ENCODE data around the gene BRSK2. TPM values are rescaled to one million over a fixed set of nuclear protein-coding genes. Genes with fewer than 3 reads are reported as not detected.
"Not testable (repeated sequence)": the region's sequence is repeated elsewhere in the genome, so short reads cannot be mapped to it uniquely, and the experiment has no call there.

BRSK2 gene
- total and polyA plus RNA-seq, 2 of the 4 experiments (the other 2 are of a cell fraction) = 0.18 to 0.62 TPM

DNA sequence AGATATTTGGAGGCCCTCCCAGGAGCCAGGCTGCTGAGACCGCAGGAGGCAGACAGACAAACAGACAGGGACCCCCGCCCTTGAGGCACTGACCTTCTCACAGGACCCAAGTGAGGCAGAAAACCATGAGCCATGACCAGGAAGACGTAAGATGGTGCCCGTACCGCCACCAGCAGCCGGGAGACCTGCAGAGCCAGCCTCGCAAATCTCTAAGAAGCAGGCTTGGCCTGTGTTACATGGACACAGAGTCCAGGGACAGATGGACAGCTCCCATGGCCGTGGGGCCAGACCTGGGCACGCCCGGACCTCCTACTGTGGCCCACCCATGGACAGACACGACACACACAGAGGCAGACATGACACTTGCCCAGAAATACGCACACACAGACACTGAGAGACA lies 49.6 kb upstream of the BRSK2 start (continued):
- TF ChIP-seq, protein P1, sequence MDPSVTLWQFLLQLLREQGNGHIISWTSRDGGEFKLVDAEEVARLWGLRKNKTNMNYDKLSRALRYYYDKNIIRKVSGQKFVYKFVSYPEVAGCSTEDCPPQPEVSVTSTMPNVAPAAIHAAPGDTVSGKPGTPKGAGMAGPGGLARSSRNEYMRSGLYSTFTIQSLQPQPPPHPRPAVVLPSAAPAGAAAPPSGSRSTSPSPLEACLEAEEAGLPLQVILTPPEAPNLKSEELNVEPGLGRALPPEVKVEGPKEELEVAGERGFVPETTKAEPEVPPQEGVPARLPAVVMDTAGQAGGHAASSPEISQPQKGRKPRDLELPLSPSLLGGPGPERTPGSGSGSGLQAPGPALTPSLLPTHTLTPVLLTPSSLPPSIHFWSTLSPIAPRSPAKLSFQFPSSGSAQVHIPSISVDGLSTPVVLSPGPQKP (IDR thresholded peaks at IDR 0.05; ENCODE audit: borderline replicate concordance, low read depth, low read length) = no peak
- TF ChIP-seq MAZ (IDR thresholded peaks at IDR 0.05; ENCODE audit: borderline replicate concordance, low read depth, low read length) = no peak

DNA sequence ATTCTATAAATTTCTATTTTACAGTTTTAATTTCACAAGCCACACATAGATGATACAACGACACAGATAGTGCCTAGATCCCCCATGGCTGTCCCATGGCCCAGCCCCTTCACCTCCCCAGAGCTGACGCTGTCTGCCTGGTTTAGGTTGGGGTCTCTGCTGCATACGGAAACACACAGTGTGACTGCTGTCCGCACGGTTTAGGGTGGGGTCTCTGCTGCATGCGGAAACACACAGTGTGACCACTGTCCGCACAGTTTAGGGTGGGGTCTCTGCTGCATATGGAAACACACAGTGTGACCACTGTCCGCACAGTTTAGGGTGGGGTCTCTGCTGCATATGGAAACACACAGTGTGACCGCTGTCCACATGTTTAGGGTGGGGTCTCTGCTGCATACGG lies 48.5 kb upstream of the BRSK2 start:
- H2BK20ac ChIP-seq (ENCODE audit: low read depth, low read length); H3K14ac ChIP-seq (replicated peaks; ENCODE audit: low read depth, low read length); H4K8ac ChIP-seq (ENCODE audit: low read depth in 2 of 2, low read length in 2 of 2); DNase-seq; H3K4ac ChIP-seq (ENCODE audit: low read depth, low read length); BruUV-seq (replicated peaks); intact Hi-C loops (cut with micrococcal nuclease); H3K18ac ChIP-seq (ENCODE audit: low read depth, low read length); H4K5ac ChIP-seq (ENCODE audit: low read depth, low read length); H3K4me1 ChIP-seq (ENCODE audit: control insufficient read depth, insufficient read depth, low read length); H3K9me1 ChIP-seq (ENCODE audit: insufficient read depth, low read length); H3K56ac ChIP-seq (ENCODE audit: extremely low read depth, insufficient read depth, low read length); H3K27ac ChIP-seq (ENCODE audit: insufficient read depth, low read length); dilution Hi-C loops (cut with HindIII; ENCODE audit: low sequenced_read_pairs, unreplicated experiment); H4K91ac ChIP-seq (ENCODE audit: insufficient read depth, low read depth, low read length); ATAC-seq (ENCODE audit: low read depth); H3K79me1 ChIP-seq (ENCODE audit: low read depth in 1 of 2, low read length in 2 of 2); H2BK5ac ChIP-seq (ENCODE audit: low read depth, low read length, poor library complexity, severe bottlenecking); H2BK120ac ChIP-seq (ENCODE audit: low read depth, low read length); H2AK5ac ChIP-seq (ENCODE audit: low read depth, low read length); H2BK15ac ChIP-seq (ENCODE audit: low read depth, low read length); H3K36me3 ChIP-seq (ENCODE audit: control insufficient read depth, insufficient read depth, low read length); H3K4me3 ChIP-seq (ENCODE audit: insufficient read depth, low read depth, low read length); H3K9ac ChIP-seq (ENCODE audit: low read depth, low read length); POLR2A ChIA-PET (ENCODE audit: unreplicated experiment); H3K9me3 ChIP-seq (ENCODE audit: control insufficient read depth, insufficient read depth, low read length); in situ Hi-C loops (cut with MboI; ENCODE audit: low sequenced_read_pairs); H4K20me1 ChIP-seq (ENCODE audit: insufficient read depth, low read length); H3K23ac ChIP-seq (ENCODE audit: low read depth, low read length); H2AK9ac ChIP-seq (replicated peaks; ENCODE audit: low read depth, low read length, poor library complexity); H3K4me2 ChIP-seq (ENCODE audit: low read depth, low read length); H2AFZ ChIP-seq (replicated peaks; ENCODE audit: low read length, poor library complexity); CTCF ChIA-PET: not testable (repeated sequence)
- WGBS, 2 experiments (ENCODE audit: extremely low coverage in 2 of 2, insufficient read length in 1 of 2) = 86% methylated on average over 2 of the region's 10 CpGs; no CpG with 5 or more reads in 1 of the 2 experiments
- H3K27me3 ChIP-seq (ENCODE audit: control insufficient read depth, insufficient read depth, low read length) = peaks cover 12% of the 10 kb centered on the region

Measured in IMR-90 (cell line).